Neural progenitor cell (in vitro differentiated cells): Measurements from ENCODE around the gene ELFN1. TPM values are rescaled to one million over a fixed set of nuclear protein-coding genes. Genes with fewer than 3 reads are reported as not detected.

ENCODE experiments used
- DNase-seq: peaks from one replicate; pipeline ENCODE4 v3.0.0-alpha.2; 2016; ENCODE audit warnings: low spot score
- H2AFZ ChIP-seq: fragments of 200-600 bp; sonication (generic); replicated peaks from 2 replicates; pipeline ENCODE4 v1.6.1; 2016; ENCODE audit warnings: antibody characterized with exemption
- H3F3A ChIP-seq: fragments of 200-600 bp; sonication (generic); 2 replicates; pipeline ENCODE4 v1.6.1; 2016; ENCODE audit warnings: antibody characterized with exemption, low read depth
- H3K27ac ChIP-seq: fragments of 200-600 bp; sonication (generic); 2 replicates; pipeline ENCODE4 v1.5.1; 2016; ENCODE audit warnings: mild to moderate bottlenecking
- H3K27me3 ChIP-seq: fragments of 200-600 bp; sonication (generic); 2 replicates; pipeline ENCODE4 v1.6.1; 2016; ENCODE audit warnings: mild to moderate bottlenecking, moderate library complexity
- H3K36me3 ChIP-seq: fragments of 200-600 bp; sonication (generic); 2 replicates; pipeline ENCODE4 v1.5.1; 2016
- H3K4me1 ChIP-seq: fragments of 200-600 bp; sonication (generic); 2 replicates; pipeline ENCODE4 v1.6.1; 2016; ENCODE audit warnings: mixed run types
- H3K4me2 ChIP-seq: fragments of 200-600 bp; sonication (generic); 2 replicates; pipeline ENCODE4 v1.6.1; 2016
- H3K4me3 ChIP-seq: fragments of 200-600 bp; sonication (generic); 2 replicates; pipeline ENCODE4 v1.5.1; 2016
- H3K79me2 ChIP-seq: fragments of 200-600 bp; sonication (generic); 2 replicates; pipeline ENCODE4 v1.6.1; 2016; ENCODE audit warnings: low read depth
- H3K9ac ChIP-seq: fragments of 200-600 bp; sonication (generic); 2 replicates; pipeline ENCODE4 v1.6.1; 2016
- H3K9me3 ChIP-seq: fragments of 200-600 bp; sonication (generic); 2 replicates; pipeline ENCODE4 v1.5.1; 2016; ENCODE audit warnings: low read depth
- H4K20me1 ChIP-seq: fragments of 200-600 bp; sonication (generic); 2 replicates; pipeline ENCODE4 v1.6.1; 2016; ENCODE audit warnings: low read depth
- H3K27ac Mint-ChIP-seq: 3 replicates; pipeline ENCODE4 v1.8.0; 2021; ENCODE audit warnings: mixed read lengths
- H3K27me3 Mint-ChIP-seq: 2 replicates; pipeline ENCODE4 v1.8.0; 2022; ENCODE audit warnings: low read depth, mild to moderate bottlenecking, inconsistent platforms, moderate library complexity, mixed read lengths; ENCODE audit not compliant: insufficient read depth
- H3K36me3 Mint-ChIP-seq: 3 replicates; pipeline ENCODE4 v1.8.0; 2021; ENCODE audit warnings: mixed read lengths
- H3K4me1 Mint-ChIP-seq: 3 replicates; pipeline ENCODE4 v1.8.0; 2021; ENCODE audit warnings: mixed read lengths
- H3K4me3 Mint-ChIP-seq: 3 replicates; pipeline ENCODE4 v1.8.0; 2021; ENCODE audit warnings: mild to moderate bottlenecking, moderate library complexity, mixed read lengths
- H3K9me3 Mint-ChIP-seq: 3 replicates; pipeline ENCODE4 v1.8.0; 2020; ENCODE audit warnings: mixed read lengths
- CTCF ChIP-seq: fragments of 200-600 bp; sonication (generic); IDR thresholded peaks from 2 replicates; pipeline ENCODE4 v1.5.1; 2017; ENCODE audit warnings: antibody characterized with exemption, mild to moderate bottlenecking
- EZH2 ChIP-seq: fragments of 200-600 bp; sonication (generic); IDR thresholded peaks from 2 replicates; pipeline ENCODE4 v1.6.1; 2017; ENCODE audit warnings: antibody characterized with exemption, mild to moderate bottlenecking, moderate library complexity
- EZH2phosphoT487 ChIP-seq: fragments of 200-600 bp; sonication (generic); IDR thresholded peaks from 2 replicates; pipeline ENCODE4 v1.6.1; 2017; ENCODE audit warnings: antibody characterized with exemption
- total RNA-seq: library from RNA; depleted of rRNA; stranded (reverse); fragments of >200 nt; gene quantifications from 2 replicates; pipeline ENCODE4 v1.2.3, GENCODE V29; 2015; ENCODE audit warnings: low replicate concordance

Gene ELFN1
- total RNA-seq, 1 donor from 2014 or later = 2.2 TPM

DNA sequence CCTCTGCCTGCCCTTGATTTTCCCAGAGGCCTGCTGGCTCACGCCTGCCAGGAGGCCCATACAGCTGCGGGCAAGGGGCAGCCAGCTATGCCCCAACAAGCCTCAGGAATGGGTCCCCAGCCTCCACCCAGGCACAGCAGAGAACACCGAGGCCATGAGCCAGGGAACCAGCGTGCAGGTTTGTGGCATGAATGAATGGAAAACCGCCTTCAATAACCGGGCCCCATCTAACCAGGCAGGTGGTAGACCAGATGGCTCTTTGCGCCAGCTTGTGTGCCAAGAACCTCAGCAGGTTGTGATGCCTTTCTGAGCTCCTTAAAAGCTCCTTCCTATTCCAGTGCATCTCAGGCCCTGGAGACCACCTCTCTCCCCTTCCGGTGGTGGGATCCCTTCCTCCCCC is 50.2 kb downstream of the ELFN1 start:
- H3K27me3 Mint-ChIP-seq = peaks cover 11% of the 10 kb centered on the region
- Histone ChIP-seq H3K36me3 (no peaks in the 10 kb centered on the region), H3K27me3 (no peaks in the 10 kb centered on the region), H3K79me2 (no peaks in the 10 kb centered on the region), H4K20me1 (peaks cover 34% of the 10 kb centered on the region), H3K4me1 (peaks cover 7% of the 10 kb centered on the region), H2AFZ (no peak overlapping the region), H3K4me3 (no peak overlapping the region), H3F3A (no peaks in the 10 kb centered on the region), H3K4me2 (no peak overlapping the region), H3K9ac (no peak overlapping the region), H3K9me3 (no peaks in the 10 kb centered on the region), H3K27ac (no peak overlapping the region)
- no peaks in the 10 kb centered on the region for H3K9me3 Mint-ChIP-seq
- no peaks in the 10 kb centered on the region for H3K36me3 Mint-ChIP-seq
- peaks cover 27% of the 10 kb centered on the region for H3K4me1 Mint-ChIP-seq
- TF ChIP-seq EZH2phosphoT487 = no peak
- no peak for TF ChIP-seq CTCF
- no peak for TF ChIP-seq EZH2
- H3K4me3 Mint-ChIP-seq = no peak overlapping the region
- DNase-seq = no peak
- no peak overlapping the region for H3K27ac Mint-ChIP-seq

- no peaks in the 10 kb centered on the region for H3K9me3 Mint-ChIP-seq
- TF ChIP-seq EZH2phosphoT487 = no peak
- TF ChIP-seq EZH2 = no peak
- TF ChIP-seq CTCF = no peak
- Histone ChIP-seq H3K9ac (no peak overlapping the region), H3K79me2 (no peaks in the 10 kb centered on the region), H3F3A (no peaks in the 10 kb centered on the region), H3K4me3 (no peak overlapping the region), H3K27me3 (no peaks in the 10 kb centered on the region), H3K9me3 (no peaks in the 10 kb centered on the region), H3K36me3 (no peaks in the 10 kb centered on the region), H4K20me1 (peaks cover 26% of the 10 kb centered on the region), H3K4me2 (no peak overlapping the region), H3K27ac (no peak overlapping the region), H3K4me1 (peaks cover 7% of the 10 kb centered on the region), H2AFZ (no peak overlapping the region)
- peaks cover 9% of the 10 kb centered on the region for H3K27me3 Mint-ChIP-seq
- peaks cover 3% of the 10 kb centered on the region for H3K36me3 Mint-ChIP-seq
- H3K4me3 Mint-ChIP-seq = no peak overlapping the region
- H3K4me1 Mint-ChIP-seq = peaks cover 23% of the 10 kb centered on the region
- DNase-seq = no peak
- no peak overlapping the region for H3K27ac Mint-ChIP-seq
Measured at GRCh38 chr7:1721047-1721690, 51.1 kb downstream of the ELFN1 start.

GRCh38 chr7:1723254-1723653 is 53.2 kb downstream of the ELFN1 start:
- H3F3A ChIP-seq = no peaks in the 10 kb centered on the region
- H2AFZ ChIP-seq = no peak overlapping the region
- DNase-seq = no peak
- peaks cover 15% of the 10 kb centered on the region for H4K20me1 ChIP-seq
- no peak overlapping the region for H3K4me3 ChIP-seq
- H3K9ac ChIP-seq = no peak overlapping the region
- H3K36me3 ChIP-seq = no peaks in the 10 kb centered on the region
- H3K4me1 Mint-ChIP-seq = peaks cover 15% of the 10 kb centered on the region
- peaks cover 4% of the 10 kb centered on the region for H3K36me3 Mint-ChIP-seq
- no peaks in the 10 kb centered on the region for H3K79me2 ChIP-seq
- H3K9me3 Mint-ChIP-seq = peaks cover under 1% of the 10 kb centered on the region
- H3K27me3 ChIP-seq = no peaks in the 10 kb centered on the region
- H3K9me3 ChIP-seq = no peaks in the 10 kb centered on the region
- H3K4me3 Mint-ChIP-seq = no peak overlapping the region
- peaks cover 7% of the 10 kb centered on the region for H3K4me1 ChIP-seq
- H3K27ac ChIP-seq = no peak overlapping the region
- no peak overlapping the region for H3K4me2 ChIP-seq
- H3K27ac Mint-ChIP-seq = no peak overlapping the region
- peaks cover 4% of the 10 kb centered on the region for H3K27me3 Mint-ChIP-seq
- TF ChIP-seq EZH2 = no peak
- TF ChIP-seq CTCF = no peak
- TF ChIP-seq EZH2phosphoT487 = no peak
